ENCODE results near the gene AXDND1.

The AXDND1 gene

DNA sequence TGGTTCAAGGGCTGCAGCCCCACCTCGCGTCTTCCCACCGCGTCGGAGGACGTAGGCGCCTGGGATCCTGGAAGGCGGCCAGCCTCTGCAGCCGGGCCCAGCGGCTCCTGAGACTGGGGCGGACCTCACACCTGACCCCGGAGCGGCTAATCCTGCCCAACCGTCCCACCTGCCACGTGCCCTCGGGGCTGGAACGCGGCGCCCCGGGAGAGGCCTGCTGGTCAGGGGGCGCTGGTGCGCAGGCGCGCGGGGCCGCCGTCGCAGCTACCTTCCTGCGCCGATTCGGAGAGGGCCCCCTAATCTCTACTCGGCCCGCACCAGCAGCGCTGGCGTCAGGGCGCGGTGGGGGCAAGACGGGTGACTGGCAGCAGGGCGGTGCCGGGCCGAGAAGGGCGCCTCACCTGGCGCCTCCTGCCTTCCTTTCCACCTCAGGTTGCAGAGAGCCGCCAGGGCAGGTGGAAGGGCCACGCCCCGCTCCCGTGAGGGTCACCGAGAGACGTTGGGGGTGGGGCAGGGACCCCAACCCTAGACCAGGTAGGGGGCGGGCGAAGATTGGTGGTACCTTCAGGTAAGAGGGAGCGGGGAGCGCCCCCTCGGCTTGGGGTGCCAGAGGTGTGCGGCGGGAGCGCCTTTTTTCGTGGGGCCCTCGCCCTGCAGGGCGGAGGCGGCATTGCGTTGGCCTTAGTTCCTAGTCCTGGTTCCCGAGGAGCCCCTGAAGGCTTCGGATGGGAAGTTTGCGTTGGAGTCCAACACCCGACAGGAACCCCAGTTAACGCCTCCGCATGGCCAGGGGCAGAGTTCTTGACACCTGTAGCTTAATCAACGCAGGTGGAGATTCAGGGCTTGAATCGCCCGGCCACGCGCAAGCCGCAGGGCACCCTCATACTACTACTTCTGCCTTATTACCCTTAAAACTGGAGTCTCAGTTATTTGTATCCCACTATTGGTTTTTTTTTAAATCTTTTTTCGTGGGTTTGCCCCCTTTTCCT, 226.1 kb downstream of the AXDND1 start, which contains the start of gene TDRD5:
TDRD5 (plus strand) TSS at position 241 of the 989 bp plus-strand sequence. CDS start 784 bp downstream, outside the sequence.
- Histone ChIP-seq H3K9me3 (ENCODE audit: control insufficient read depth in 2 of 2, low read length in 2 of 2) (peaks cover 0 to 5% of the 10 kb centered on the region in 2 donors), H3K4me3 (ENCODE audit: low read length in 2 of 2) (peak within 1 kb of the TSS in 1 of 2 donors; percentile 22), H3K36me3 (ENCODE audit: control insufficient read depth in 2 of 2, insufficient read depth in 2 of 2, low read length in 2 of 2) (no peaks in the 10 kb centered on the region), H3K9ac (ENCODE audit: low read length in 2 of 2) (no peak within 1 kb of the TSS), H3K27ac (ENCODE audit: low read length) (no peak within 1 kb of the TSS), H3K4me1 (ENCODE audit: control insufficient read depth, insufficient read depth, low read length) (no peaks in the 10 kb centered on the region), H3K27me3 (ENCODE audit: control insufficient read depth in 1 of 2, insufficient read depth in 2 of 2, low read length in 2 of 2) (peaks cover 15 to 17% of the 10 kb centered on the region in 2 donors)

DNA sequence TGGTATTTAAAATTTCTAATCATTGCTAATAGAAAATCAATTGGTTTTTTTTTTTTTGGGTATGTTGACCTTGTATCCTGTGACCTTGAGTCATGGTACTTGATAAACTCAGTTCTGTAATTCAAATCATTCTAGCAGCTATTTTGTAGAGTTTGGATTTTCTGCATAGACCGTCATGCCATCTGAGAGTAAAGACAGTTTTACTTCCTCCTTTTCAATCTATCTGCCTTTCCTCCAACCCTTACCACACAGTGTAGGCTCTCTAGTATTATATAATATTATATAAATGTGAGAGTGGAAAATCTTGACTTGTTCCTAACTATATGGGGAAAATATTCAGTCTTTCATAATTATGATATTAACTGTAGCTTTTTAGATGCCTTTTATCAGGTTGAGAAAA, 232.9 kb downstream of the AXDND1 start:
- H3K9ac ChIP-seq (ENCODE audit: low read length in 2 of 2), result no peak overlapping the region
- no peaks in the 10 kb centered on the region for H3K36me3 ChIP-seq (ENCODE audit: control insufficient read depth in 2 of 2, insufficient read depth in 2 of 2, low read length in 2 of 2)
- H3K27ac ChIP-seq (ENCODE audit: low read length), result no peak overlapping the region
- H3K4me1 ChIP-seq (ENCODE audit: control insufficient read depth, insufficient read depth, low read length), result no peaks in the 10 kb centered on the region
- H3K9me3 ChIP-seq (ENCODE audit: control insufficient read depth in 2 of 2, low read length in 2 of 2), result peaks cover 0 to 2% of the 10 kb centered on the region in 2 donors
- no peak overlapping the region for H3K4me3 ChIP-seq (ENCODE audit: low read length in 2 of 2)
- H3K27me3 ChIP-seq (ENCODE audit: control insufficient read depth in 1 of 2, insufficient read depth in 2 of 2, low read length in 2 of 2), result no peaks in the 10 kb centered on the region

DNA sequence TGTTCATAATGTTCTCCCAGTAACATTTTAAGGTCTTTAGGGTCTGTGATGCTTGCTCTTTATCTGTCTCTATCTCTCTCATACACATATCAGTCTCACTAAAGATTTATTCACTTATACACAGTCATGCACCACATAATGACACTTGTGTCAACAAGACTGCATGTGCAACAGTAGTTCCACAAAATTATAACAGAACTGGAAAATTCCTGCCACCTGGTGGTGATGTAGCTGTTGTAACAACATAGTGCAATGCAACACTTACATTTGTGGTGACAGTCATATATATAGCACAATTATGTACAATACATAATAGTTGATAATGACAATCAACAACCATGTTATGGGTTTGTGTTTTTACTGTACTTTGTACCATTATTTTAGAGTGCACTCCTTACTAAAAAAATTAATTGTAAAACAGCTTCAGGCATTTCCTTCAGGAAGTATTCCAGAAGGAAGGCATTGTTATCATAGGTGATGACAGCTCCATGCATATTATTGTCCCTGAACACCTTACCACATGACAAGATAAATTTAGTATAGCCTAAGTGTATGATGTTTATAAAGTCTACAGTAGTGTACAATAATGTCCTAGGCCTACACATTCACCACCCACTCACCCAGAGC, 234.0 kb downstream of the AXDND1 start:
- H3K36me3 ChIP-seq (ENCODE audit: control insufficient read depth in 2 of 2, insufficient read depth in 2 of 2, low read length in 2 of 2), result no peaks in the 10 kb centered on the region
- no peak overlapping the region for H3K27ac ChIP-seq (ENCODE audit: low read length)
- H3K4me3 ChIP-seq (ENCODE audit: low read length in 2 of 2), result no peak overlapping the region
- H3K9ac ChIP-seq (ENCODE audit: low read length in 2 of 2), result no peak overlapping the region
- no peaks in the 10 kb centered on the region for H3K4me1 ChIP-seq (ENCODE audit: control insufficient read depth, insufficient read depth, low read length)
- H3K27me3 ChIP-seq (ENCODE audit: control insufficient read depth in 1 of 2, insufficient read depth in 2 of 2, low read length in 2 of 2), result no peaks in the 10 kb centered on the region
- no peaks in the 10 kb centered on the region for H3K9me3 ChIP-seq (ENCODE audit: control insufficient read depth in 2 of 2, low read length in 2 of 2)

DNA sequence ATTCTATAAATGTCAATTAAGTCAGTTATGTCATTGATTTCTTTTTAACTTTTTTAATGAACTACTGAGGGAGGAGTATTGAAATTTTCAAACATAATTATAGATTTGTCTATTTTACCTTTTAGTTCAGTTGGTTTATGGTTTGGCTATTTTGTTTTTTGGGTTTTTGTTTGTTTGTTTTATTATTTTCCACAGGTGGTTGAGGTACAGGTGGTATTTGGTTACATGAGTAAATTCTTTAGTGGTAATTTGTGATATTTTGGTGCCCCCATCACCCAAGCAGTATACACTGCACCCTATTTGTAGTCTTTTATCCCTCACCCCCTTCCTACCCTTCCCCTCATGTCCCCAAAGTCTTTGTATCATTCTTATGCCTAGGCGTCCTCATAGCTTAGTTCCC, 235.3 kb downstream of the AXDND1 start:
- no peak overlapping the region for H3K27ac ChIP-seq (ENCODE audit: low read length)
- no peaks in the 10 kb centered on the region for H3K36me3 ChIP-seq (ENCODE audit: control insufficient read depth in 2 of 2, insufficient read depth in 2 of 2, low read length in 2 of 2)
- no peaks in the 10 kb centered on the region for H3K27me3 ChIP-seq (ENCODE audit: control insufficient read depth in 1 of 2, insufficient read depth in 2 of 2, low read length in 2 of 2)
- no peak overlapping the region for H3K9ac ChIP-seq (ENCODE audit: low read length in 2 of 2)
- H3K4me3 ChIP-seq (ENCODE audit: low read length in 2 of 2), result no peak overlapping the region
- peaks cover 0 to 4% of the 10 kb centered on the region in 2 donors for H3K9me3 ChIP-seq (ENCODE audit: control insufficient read depth in 2 of 2, low read length in 2 of 2)
- H3K4me1 ChIP-seq (ENCODE audit: control insufficient read depth, insufficient read depth, low read length), result no peaks in the 10 kb centered on the region
